AG09309 (cell line): ENCODE results near the gene HSH2D.

Source experiments
- DNase-seq: peaks from one replicate; pipeline ENCODE4 v3.0.0-alpha.2; 2010; ENCODE audit warnings: low read depth
- H3K4me3 ChIP-seq: 2 replicates; pipeline ENCODE4 v1.5.1; 2011; ENCODE audit warnings: mild to moderate bottlenecking, low read depth, low read length, moderate library complexity; ENCODE audit not compliant: control insufficient read depth
- TF ChIP-seq, protein P1 (sequence below): IDR thresholded peaks from 2 replicates; pipeline ENCODE4 v1.5.1; 2011; ENCODE audit warnings: mild to moderate bottlenecking, low read depth, low read length, inconsistent platforms; ENCODE audit not compliant: insufficient read depth, control insufficient read depth; ENCODE audit errors: missing control alignments

HSH2D gene

GRCh38 chr19:16155128-16155527 is 11.6 kb downstream of the HSH2D start:
- TF ChIP-seq, protein P1, sequence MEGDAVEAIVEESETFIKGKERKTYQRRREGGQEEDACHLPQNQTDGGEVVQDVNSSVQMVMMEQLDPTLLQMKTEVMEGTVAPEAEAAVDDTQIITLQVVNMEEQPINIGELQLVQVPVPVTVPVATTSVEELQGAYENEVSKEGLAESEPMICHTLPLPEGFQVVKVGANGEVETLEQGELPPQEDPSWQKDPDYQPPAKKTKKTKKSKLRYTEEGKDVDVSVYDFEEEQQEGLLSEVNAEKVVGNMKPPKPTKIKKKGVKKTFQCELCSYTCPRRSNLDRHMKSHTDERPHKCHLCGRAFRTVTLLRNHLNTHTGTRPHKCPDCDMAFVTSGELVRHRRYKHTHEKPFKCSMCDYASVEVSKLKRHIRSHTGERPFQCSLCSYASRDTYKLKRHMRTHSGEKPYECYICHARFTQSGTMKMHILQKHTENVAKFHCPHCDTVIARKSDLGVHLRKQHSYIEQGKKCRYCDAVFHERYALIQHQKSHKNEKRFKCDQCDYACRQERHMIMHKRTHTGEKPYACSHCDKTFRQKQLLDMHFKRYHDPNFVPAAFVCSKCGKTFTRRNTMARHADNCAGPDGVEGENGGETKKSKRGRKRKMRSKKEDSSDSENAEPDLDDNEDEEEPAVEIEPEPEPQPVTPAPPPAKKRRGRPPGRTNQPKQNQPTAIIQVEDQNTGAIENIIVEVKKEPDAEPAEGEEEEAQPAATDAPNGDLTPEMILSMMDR, result no peak
- DNase-seq, result no peak
- H3K4me3 ChIP-seq, result no peak overlapping the region

GRCh38 chr19:16156904-16157303 is 13.4 kb downstream of the HSH2D start:
- TF ChIP-seq, protein P1, result no peak
- DNase-seq, result no peak
- no peak overlapping the region for H3K4me3 ChIP-seq

- TF ChIP-seq, protein P1, result no peak
- no peak for DNase-seq
- H3K4me3 ChIP-seq, result no peak overlapping the region
Measured at GRCh38 chr19:16157601-16158000, 14.1 kb downstream of the HSH2D start.

GRCh38 chr19:16159655-16160054 is 16.2 kb downstream of the HSH2D start:
- no peak for DNase-seq
- TF ChIP-seq, protein P1, result no peak
- no peak overlapping the region for H3K4me3 ChIP-seq

- no peak for DNase-seq
- H3K4me3 ChIP-seq, result no peak overlapping the region
- TF ChIP-seq, protein P1, result no peak
Measured at GRCh38 chr19:16160445-16160942, 17.0 kb downstream of the HSH2D start.

DNA sequence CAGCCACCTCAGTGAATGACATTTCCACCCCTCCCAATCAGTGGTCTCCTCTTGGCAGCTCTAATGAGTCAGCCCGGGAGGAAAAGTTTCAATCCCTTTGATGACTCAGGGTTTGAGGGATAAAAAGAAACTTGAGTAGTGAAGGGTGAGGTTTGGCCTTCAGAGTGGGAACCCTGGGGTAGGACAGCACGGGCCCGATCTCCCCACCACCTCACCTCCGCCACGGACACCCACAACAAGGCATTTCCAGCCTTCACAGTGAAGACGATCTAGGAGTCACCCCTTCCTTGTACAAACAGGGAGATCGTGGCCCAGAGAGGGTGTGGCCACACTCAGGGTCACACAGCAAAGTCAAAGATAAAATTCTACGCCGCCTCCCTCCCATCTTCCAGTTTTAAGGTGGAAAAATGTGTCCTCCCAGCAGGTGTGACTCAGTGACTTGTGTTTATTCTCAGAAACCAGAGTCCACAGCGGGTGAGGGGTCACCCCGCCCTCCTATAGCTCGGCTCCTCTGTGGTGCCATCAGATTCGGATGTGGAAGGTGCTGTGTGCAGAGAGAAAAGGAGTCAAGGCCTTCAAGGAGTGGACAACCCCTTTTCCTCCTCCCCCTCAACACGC is 17.6 kb downstream of the HSH2D start:
- peak; percentile 14 for DNase-seq
- no peak overlapping the region for H3K4me3 ChIP-seq
- TF ChIP-seq, protein P1, result no peak
